Activated CD8-positive, alpha-beta memory T cell treated with anti-CD3 and anti-CD28 coated beads, Interleukin-2, amount 50 U/mL, for 24 hours (primary cell): ENCODE data around the gene ATXN2.
"Not testable (repeated sequence)": the region's sequence is repeated elsewhere in the genome, so short reads cannot be mapped to it uniquely, and the experiment has no call there.

Source experiments
- DNase-seq: peaks from one replicate; pipeline ENCODE4 v3.0.0-alpha.2; 2020; ENCODE audit errors: extremely low read depth

ATXN2 gene

GRCh38 chr12:111598637-111599452 lies at the start of gene ATXN2:
ATXN2 (minus strand) TSS chr12:111599315; CDS start chr12:111599034, 281 bp downstream.
- DNase-seq, result peak; percentile 9

GRCh38 chr12:111645433-111645832 lies 46.3 kb upstream of the ATXN2 start:
- DNase-seq, result no peak

GRCh38 chr12:111643427-111643826 lies 44.3 kb upstream of the ATXN2 start:
- no peak for DNase-seq

- DNase-seq, result no peak
Observed at GRCh38 chr12:111642681-111643426, 43.7 kb upstream of the ATXN2 start.

DNA sequence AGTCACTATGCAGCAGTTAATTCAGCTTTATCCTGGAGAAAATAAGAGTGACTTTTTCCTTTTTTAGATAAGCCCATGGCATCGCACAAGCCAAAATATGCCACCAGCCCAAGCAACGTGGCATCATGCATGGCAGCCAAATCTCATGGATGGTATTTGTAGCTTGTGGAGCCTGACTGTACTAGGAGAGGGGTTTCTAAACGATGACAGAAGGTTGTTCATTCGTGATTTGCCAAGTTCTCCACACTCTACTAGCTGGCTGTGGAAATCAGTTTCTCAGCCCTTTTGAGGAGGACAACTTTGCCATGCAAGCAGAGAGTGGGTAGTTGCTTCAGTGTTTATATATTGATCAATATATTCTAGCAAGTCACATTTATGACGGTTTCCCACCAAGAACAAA lies 41.4 kb upstream of the ATXN2 start:
- DNase-seq, result no peak

GRCh38 chr12:111638556-111638955 lies 39.4 kb upstream of the ATXN2 start:
- no peak for DNase-seq

- DNase-seq, result no peak
Observed at GRCh38 chr12:111636209-111636945, 37.3 kb upstream of the ATXN2 start.

- DNase-seq, result no peak
Observed at GRCh38 chr12:111635524-111635923, 36.4 kb upstream of the ATXN2 start.

DNA sequence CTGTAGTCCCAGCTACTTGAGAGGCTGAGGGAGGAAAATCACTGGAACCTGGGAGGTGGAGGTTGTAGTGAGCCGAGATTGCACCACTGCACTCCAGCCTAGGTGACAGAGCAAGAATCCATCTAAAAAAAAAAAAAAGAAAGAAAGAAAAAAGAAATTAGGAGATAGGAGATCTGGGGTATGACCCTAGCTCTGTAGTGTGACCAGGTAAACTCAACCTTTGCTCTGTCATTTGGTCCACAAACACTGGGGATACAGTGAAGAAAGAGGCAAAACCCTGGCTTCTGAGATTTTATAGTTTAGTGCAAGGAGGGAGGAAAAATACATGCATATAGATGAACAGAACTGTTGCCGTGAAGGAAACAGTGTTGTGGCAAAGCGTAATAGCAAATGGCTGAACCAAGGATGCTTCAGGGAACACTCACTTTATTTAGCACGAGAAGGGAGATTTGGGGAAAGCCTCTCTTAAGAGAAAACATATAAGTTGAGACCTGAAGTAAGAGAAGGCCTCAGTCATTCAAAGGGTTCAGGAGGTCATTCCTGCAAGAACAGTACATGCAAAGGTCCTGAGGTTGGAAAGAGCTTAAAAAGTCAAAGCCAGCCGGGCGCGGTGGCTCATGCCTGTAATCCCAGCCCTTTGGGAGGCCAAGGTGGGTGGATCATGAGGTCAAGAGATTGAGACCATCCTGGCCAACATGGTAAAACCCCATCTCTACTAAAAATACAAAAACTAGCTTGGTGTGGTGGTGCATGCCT lies 29.6 kb upstream of the ATXN2 start:
- DNase-seq, result no peak

DNA sequence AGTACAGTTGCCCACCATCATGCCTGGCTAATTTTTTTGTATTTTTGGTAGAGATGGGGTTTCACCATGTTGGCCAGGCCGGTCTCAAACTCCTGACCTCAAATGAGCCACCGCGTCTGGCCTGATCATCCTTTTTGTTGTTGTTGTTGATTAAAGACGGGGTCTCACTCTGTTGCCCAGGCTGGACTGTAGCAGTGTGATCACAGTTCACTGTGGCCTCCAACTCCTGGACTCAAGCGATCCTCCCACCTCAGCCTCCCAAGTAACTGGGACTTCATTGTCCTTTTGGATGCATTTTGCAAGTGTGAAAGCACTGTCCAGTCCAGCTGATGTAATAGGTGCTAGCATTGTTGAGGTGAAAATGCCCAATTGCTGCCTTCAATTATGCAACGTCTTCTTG lies 27.1 kb upstream of the ATXN2 start:
- DNase-seq, result no peak

DNA sequence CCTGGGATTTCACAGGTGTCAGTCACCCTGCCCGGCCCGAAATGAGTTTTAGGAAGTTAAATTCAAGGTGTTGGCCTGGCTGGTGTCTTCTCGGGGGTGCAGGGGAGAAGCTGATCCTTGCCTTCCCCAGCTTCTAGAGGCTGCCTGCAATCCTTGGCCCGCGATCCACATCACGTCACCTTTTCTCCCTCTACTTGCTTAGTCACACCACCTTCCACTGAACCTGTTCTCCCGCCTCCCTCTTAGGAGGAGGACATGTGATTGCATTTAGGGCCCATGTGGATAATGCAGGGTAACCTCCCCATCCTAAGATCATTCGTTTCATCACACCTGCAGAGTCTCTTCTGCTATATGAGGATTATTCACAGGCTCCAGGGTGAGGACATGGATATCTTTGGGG lies 25.4 kb upstream of the ATXN2 start:
- no peak for DNase-seq

DNA sequence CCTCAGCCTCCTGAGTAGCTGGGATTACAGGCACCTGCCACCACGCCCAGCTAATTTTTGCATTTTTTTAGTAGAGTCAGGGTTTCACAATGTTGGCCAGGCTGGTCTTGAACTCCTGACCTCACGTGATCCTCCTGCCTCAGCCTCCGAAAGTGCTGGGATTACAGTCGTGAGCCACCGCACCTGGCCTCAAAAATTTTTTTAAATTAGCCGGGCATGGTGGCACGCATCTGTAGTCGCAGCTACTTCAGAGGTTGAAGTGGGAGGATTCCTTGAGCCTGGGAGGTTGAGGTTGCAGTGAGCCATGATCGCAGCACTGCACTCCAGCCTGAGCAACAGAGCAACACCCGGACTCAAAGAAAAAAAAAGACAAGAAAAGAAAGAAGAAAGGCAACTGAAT lies 18.7 kb upstream of the ATXN2 start:
- not testable (repeated sequence) for DNase-seq

DNA sequence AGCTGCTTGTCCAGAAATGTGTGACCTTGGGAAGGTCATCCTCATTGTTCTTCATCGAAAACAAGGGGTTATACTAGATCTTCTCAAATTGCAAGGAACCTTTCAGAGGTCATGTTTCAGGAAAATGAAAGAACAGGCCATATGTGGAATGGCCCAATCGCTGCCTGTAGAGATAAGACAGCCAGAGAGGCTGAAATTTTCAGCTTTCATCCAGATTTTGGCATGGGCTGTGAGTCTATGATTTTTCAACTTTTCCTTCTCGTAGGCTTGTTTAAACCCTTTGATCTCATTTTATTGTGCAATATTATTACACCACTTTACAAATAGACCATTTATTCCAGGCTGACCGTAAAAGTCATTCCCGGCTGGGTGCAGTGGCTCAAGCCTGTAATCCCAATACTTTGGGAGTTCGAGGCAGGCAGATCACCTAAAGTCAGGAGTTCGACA lies 17.1 kb upstream of the ATXN2 start:
- DNase-seq, result no peak

GRCh38 chr12:111607239-111607638 lies 8.1 kb upstream of the ATXN2 start:
- DNase-seq, result no peak

DNA sequence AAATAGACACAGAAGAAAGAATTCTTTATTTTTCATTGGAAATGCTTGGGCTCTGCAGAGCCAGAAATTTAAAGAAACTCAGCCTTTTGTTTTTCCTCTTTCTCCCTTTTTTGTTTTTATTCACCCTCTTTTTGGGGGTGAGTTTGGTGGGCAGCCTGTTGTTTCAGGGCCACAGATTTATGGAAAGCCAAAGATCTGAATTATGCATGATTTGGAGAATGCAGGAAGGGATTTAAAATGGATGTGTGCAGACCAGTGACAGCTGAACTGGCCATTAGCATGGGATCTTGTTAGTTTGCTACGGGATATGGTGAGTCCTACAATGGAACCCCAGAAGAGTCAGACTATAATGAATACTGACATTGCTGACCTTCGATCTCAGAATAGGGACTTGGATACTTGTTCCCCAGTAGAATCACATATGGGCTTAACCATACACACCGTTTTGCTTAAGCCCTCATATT lies 7.7 kb upstream of the ATXN2 start:
- DNase-seq, result no peak

GRCh38 chr12:111605911-111606766 lies 7.0 kb upstream of the ATXN2 start:
- DNase-seq, result no peak

- DNase-seq, result not testable (repeated sequence)
Observed at GRCh38 chr12:111602857-111603256, 3.7 kb upstream of the ATXN2 start.

DNA sequence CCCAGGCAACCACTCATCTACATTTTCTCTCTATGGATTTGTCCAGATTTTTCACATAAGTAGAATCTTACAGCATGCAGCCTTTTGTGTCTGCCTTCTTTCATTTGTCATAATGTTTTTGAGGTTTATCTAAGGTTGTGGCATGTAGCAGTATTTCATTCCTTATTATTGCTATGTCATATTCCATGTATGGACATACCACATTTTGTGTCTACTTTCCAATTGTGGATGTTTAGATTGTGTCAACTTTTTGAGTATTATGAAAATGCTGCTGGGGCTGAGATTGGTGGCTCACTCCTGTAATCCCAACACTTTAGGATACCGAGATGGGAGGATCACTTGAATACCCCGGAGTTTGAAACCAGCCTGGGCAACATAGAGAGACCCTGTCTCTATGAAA lies 3.2 kb upstream of the ATXN2 start:
- DNase-seq, result no peak

GRCh38 chr12:111600986-111601385 lies 1.9 kb upstream of the ATXN2 start:
- not testable (repeated sequence) for DNase-seq

- DNase-seq, result no peak
Observed at GRCh38 chr12:111600205-111600642, 1.1 kb upstream of the ATXN2 start.
